ENCODE results near the gene MCTP2.

Gene MCTP2, protein sequence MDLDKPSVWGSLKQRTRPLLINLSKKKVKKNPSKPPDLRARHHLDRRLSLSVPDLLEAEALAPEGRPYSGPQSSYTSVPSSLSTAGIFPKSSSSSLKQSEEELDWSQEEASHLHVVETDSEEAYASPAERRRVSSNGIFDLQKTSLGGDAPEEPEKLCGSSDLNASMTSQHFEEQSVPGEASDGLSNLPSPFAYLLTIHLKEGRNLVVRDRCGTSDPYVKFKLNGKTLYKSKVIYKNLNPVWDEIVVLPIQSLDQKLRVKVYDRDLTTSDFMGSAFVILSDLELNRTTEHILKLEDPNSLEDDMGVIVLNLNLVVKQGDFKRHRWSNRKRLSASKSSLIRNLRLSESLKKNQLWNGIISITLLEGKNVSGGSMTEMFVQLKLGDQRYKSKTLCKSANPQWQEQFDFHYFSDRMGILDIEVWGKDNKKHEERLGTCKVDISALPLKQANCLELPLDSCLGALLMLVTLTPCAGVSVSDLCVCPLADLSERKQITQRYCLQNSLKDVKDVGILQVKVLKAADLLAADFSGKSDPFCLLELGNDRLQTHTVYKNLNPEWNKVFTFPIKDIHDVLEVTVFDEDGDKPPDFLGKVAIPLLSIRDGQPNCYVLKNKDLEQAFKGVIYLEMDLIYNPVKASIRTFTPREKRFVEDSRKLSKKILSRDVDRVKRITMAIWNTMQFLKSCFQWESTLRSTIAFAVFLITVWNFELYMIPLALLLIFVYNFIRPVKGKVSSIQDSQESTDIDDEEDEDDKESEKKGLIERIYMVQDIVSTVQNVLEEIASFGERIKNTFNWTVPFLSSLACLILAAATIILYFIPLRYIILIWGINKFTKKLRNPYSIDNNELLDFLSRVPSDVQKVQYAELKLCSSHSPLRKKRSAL

DNA sequence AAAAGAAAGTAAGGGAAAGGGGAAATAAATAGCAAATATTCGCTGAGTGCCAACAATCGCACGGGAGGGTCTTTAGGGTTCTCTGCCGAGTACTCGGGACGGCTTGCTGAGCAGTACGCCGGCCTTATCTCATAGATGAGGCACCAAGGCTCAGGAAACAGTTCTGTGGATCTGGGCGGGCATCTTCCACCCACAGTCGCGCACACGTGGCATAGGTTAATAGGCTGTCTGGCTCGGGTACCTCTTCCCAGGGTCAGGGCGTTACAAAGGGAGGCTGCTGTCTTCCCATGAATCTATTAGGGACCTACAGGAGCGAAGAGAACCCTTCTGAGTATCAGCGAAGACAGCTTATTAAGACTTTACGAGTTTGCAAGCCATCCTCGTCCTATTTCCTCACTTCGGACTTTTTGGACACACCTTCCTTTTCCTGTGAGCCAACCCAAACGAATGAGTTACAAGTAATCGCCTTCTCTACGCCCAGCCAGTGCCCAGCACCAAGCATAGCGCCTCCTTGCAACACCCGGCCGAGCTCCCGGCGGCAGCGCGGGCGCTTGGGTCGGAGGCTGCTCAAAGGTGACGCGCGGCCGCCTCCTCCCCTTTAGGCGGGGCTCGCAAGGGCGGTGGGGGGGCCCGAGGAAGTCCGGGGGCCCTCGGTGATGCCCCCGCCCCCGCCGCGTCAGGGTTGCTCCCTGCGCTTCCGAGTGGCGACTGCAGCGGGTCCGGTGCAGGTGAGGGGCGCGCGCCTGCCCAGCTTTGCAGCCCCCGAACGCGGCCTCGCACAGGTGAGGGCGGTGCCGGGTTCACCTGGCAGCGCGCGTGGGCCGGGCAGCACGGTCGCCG lies at the start of gene MCTP2:
Gene MCTP2 (plus strand): TSS at position 679 of the 840 bp plus-strand sequence. CDS start 66,705 bp downstream, outside the sequence.
- peak; percentile 79 to 86 for DNase-seq (ENCODE audit: low read depth in 2 of 2)

DNA sequence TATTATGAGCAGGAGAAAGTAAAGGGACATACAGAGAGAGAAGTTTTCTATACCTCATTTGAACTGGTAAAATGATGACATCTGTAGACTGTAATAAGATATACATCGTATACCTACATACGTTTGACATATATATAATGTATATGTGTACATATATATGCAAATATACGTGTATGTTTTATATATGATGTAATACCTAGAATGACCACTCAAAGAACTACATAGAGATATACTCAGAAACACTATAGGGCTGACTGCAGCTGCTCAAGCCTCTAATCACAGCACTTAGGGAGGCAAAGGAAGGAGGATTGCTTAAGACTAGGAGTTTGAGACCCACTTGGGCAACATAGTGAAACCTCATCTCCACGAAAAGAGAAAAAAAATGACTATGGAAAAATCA lies 48.5 kb upstream of the MCTP2 start:
- no peak for DNase-seq (ENCODE audit: low read depth in 2 of 2)

DNA sequence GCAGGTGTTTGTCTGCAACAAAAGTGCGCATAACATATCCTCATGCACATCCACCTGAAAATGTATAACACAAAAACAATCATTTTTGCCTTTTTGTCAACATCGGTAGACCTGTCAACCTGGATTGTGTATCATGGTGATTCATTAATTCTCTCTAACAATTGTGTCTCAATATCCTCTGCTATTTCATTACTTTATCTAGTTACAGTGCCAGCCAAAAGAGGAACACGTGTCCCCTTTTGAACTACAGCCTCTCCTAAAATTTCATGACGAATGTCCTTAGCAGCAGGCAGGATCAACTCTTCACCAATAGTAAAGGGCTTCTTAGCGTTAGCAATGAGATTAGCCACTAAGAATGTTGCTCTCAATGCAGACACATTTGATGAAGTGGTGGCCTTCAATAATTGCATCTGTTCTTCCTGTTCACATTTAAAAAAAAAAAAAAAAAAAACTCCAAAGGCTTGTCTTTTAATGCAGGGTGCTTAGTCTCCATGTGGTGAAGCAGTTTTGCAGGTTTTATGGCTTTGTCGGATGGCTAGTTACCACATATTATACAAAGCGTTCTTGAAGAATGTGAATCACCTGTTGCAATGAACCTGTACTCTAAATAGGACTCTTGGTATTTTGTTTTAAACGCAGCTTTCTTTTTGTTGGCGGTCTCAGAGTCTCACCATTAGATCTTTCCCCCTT lies 45.7 kb upstream of the MCTP2 start:
- no peak for DNase-seq (ENCODE audit: low read depth in 2 of 2)

DNA sequence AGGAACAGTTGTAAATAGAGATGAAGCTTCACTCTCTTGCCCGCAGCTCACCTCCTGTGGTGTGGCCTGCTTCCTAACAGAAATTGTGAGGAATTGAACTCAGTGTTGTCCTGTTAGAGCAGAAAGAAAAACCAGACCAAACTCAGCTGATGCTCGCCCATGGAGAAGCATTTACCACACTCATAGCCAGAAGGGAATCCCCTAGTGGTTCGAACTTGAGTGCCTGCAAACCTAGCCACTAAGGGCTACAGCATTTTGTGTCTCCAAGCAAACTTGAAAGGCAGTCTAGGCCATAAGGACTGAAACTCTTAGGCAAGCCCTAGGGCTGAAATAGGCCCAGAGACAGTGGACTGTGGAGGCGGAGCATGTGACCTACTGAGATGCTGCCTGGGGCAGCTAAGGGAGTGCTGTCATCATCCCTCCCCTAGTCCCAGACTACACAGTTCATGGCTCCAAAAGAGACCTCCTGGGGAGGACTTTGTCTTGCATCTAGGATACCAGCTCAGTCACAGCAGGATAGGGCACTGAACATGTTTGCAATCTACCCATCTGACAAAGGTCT lies 44.5 kb upstream of the MCTP2 start:
- DNase-seq (ENCODE audit: low read depth in 2 of 2) = no peak

DNA sequence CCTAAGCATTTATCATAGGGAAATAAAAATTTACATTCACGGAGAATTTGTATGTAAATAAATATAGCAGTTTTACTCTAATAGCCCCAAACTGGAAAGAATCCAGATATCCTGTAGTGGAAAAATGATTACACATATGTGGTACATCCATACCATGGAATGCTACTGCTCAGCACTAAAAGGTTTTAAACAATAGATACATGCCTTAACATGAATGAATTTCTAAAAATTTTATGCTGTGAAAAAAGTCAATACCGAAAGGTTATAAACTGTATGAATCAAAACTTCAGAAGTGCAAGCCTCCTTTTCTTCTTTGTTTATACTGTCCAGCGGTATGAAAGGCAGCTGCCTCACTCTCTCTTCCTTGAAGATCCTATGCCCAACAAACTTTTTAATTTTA lies 37.5 kb upstream of the MCTP2 start:
- DNase-seq (ENCODE audit: low read depth in 2 of 2) = no peak

DNA sequence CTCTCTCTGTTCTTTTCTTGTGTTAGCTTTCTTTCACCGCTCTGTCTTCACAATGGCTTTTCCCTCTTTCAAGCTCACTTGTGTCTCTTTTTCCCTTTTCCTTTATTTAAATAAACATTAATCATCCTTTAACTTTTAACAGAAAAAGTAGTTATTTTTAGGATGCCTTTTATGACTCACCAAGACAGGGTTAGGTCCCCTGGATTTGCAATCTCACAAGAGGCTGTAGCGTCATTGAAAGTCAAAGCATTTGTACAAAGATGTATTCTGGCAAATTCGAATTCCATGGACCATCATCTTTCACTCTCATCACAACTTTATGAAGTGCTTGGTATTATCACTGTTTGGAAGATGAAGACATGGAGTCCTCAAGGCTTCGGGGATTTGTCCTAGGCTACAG lies 34.8 kb upstream of the MCTP2 start:
- DNase-seq (ENCODE audit: low read depth in 2 of 2) = no peak

DNA sequence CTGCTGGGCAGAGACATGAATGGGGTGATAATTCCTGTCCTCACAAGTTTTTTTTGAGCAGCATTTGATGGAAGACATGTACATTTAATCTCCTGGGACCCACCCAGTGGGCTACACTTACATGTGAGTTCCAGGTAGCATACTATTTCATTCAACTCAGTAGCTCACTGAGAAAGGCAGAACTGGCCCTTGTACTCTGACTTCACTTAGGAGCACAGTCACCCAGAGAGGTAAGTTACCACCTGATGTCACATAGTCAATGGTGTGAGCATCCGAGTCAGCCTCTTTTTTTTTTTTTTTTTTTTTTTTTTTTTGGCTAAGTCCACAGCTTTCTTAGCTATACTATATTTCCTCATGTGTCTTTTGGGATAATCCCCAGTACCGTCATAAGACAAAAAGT lies 32.7 kb upstream of the MCTP2 start:
- no peak for DNase-seq (ENCODE audit: low read depth in 2 of 2)

DNA sequence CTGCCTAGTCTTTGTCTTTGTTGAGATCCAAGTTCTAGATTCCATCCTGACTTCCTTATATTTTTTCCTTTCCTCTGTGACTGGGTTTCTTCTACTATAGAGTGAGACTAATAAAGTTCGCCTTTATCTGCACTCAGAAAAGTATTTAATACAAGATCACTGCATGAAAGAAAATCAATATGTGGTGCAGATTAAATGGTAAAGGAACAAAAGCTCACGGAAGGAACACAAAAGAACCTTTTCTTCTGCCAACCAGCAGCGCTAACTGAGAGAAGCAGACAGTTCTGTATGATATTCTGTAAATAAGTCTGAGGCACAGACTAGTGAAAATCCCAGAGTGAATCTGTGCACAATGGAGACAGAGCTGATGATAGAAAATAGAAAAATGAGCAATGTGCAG lies 31.6 kb upstream of the MCTP2 start:
- no peak for DNase-seq (ENCODE audit: low read depth in 2 of 2)

DNA sequence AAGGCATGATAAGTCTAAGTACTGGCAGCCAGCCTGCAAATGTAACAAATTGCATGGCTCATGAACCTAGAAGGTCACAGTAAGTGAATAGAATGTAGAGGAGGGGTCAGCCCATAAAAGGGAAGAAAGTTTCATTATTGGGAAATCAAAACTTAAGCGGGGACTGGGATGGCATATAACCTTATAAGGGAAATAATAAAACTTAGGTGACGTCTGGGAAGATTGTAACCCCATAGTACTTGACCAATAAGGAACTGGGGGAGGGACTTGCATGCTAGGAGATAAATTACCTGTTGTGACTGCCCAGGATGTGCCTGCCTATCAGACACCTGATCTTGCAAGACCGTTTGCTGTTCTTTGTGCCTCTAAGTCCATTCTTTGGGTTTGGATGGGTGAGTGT lies 28.1 kb upstream of the MCTP2 start:
- no peak for DNase-seq (ENCODE audit: low read depth in 2 of 2)

DNA sequence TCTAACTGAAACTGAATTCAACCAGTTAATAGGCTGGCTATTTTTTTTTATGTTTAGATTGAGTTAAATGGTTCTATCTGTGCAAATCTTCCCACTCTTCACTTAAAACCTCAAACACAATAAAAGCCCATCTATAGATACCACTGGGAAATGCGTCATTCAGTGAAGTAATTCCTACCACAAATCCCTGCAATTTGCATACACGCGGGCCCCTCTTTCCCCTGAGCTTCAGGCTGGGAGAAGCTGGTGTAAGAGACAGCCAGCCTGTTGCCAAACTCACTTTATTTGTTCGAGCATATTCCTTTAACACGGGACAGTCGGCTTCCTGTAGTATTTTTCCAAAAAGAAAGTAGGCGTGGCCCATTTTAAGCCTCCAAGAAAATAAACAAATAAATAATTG lies 26.0 kb upstream of the MCTP2 start:
- no peak for DNase-seq (ENCODE audit: low read depth in 2 of 2)

DNA sequence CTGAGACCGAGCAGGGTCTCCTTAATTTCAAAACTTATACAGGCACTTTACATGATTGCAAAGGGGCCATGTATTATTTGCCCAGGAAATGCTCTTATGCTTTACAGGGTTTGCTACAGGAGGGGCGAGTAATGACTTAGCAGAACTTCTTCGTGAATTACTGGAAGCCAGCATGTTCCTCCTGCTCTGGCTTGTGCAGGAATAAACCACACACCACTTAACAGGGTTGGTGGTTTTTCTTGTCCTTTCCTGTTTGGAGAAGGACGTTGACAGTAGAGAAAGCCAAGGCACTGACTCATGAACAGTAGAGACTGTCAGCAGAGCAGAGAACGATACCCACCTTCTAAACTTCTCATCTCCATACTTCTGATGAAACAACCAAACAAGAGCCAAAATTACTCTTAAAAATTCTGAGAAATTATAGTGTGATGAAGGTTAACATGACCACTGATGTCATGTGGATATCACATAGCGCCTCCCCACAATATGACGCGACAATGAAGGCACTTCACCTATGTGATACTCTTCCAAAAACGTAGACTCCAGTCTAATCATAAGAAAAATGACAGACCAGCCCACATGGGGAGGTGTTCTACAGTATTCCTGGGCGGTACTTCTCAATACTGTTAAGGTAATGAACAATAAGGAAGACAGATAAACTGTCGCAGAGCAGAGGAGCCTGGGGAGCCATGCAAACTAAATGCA lies 24.7 kb upstream of the MCTP2 start:
- peak; percentile 25 to 37 for DNase-seq (ENCODE audit: low read depth in 2 of 2)

DNA sequence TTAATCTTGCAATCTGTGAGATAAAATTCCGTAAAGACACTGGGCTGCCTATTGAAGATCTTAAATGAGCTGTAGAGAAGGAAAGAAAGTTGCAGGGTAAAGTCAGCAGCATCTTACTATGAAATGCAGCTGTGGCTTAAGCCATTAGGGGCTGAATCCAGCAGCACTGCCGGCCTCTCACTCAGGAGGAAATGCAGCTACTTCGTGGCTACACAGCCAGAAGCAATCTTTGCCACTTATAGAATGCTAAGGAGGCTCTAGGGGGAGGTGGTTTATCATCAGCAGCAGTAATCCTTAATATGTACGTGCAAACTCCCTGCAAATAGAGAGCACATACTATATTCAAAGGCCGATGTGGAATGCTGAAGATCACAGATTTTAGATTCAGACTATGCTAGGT lies 19.1 kb upstream of the MCTP2 start:
- DNase-seq (ENCODE audit: low read depth in 2 of 2) = no peak

DNA sequence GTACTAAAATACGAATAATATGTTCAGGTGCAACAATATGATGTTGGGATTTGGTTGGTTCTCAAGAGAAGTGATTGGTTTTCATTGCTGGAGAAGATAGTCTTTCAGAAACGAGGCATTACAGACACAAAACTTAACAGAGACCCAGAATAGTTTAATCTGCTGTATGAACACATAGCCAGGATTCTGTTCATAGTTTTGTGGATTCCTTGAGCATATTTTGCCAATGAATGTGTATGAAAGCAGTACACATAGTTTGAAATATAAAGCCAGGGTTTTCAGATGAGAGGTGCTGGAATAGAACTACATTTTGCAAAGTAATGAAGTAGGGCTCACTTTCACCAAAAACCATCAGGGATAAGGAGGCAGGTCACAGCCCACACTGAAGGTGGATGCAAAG lies 5.7 kb upstream of the MCTP2 start:
- no peak for DNase-seq (ENCODE audit: low read depth in 2 of 2)

DNA sequence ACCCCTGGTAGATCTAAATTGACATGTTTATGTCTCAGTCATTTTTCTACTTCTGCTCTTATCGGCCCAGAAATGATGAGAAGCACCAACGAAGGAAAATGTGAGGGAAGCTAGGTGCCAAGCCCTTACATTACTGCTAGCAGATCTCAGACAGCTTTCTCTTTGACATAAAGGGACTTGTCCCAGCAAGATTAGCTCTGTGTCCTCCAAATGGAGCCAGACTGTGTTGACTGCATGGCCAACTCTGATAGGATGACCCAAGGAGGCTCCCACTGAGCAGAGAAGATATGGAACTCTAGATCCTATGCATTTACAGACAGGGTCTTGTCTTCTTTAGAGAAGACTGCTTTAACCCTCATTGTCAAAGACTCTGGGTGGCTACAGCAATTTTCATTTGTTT lies 2.8 kb upstream of the MCTP2 start:
- no peak for DNase-seq (ENCODE audit: low read depth in 2 of 2)

DNA sequence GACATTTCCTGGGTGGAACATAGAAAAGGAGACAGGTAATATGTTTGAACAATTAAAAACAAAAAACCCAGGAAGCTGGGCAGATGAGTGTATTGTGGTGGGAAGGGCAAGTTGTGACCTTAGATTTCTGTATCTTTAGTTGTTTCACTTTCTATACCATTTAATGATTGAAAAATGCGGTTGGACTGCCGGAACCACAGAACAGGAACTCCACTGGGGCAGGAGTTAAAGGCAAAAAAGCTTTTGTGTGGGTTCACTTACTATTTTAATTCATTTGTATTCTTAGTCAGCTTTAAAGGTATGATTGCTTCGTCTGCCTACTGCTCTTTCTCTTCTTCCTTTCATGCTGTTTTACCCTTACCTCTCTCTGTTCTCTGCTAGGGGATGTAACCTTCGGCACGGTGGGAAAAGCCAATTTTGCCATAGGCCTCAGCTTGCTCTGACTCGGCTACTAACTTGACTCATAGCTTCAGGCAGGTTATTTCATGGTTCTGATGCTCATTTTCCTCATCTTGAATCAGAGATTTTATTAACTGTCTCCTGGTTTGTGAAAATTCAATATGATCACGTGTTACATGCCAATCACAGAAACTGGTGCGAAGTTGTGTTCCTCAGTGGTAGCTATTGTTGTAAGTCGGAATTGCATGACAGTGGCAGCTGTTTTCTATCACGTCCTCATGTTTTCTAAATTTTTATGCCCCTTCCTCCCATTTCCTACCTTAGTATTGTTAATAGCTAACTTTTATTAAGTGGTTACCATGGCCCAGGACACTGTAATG lies 1.6 kb upstream of the MCTP2 start:
- DNase-seq (ENCODE audit: low read depth in 2 of 2) = peak in 1 of 2 donors; percentile 26

DNA sequence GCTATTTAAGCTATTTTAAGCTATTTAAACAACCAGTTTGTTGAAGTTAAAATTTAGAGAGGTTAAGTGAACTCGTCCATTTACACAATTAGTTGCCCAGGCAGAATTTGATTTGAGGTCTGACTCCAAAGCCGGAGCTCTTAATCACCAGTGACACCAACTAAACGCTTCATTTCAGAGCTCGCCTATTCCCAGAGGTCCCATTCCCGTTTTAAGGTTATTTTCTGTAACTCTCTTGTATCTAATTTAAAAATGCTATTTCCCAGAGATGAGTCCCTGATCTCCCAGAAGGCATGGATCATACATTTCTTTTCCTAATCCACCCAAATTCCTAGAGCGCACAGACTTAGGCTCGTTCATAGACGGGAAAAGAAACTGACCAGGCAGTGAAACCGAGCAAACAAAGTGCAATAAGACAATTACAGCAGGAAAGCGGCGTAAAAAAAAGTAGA lies 904 bp upstream of the MCTP2 start:
- no peak for DNase-seq (ENCODE audit: low read depth in 2 of 2)

DNA sequence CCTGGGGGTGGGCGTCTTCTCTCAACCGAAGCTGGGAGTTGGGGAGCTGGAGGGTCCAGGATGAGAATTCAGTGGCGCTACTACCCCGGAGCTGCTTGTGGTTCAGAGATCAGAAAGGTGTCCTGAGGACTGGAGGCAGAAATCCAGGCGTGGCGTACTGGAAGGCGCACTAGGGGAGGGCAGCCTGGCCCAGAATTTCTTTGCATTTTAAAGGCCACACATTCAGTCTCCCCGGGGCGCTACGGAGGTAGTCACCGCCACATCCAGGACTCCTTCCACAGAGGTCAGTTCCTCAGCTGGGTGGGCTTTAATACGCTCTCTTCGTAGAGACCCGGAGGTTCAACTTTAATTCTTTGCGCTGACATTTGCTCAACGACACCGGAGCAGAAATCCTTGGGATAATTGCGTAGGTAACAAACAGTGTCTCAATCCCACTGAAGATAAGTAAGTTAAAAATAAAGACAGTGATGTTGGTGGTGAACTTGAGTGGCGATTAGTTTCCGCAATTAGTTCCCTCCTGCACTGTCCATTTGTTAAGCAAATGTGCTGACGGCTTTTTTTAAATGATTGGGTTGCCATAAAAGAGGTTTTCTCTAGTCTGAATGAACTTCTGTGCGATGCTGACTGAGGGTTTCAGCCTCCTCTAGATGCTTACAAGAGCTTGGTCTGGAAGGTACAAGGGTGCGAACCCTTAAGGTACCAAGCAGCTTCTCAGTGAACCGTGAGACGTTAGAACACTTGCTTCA lies 535 bp downstream of the MCTP2 start:
- no peak for DNase-seq (ENCODE audit: low read depth in 2 of 2)

DNA sequence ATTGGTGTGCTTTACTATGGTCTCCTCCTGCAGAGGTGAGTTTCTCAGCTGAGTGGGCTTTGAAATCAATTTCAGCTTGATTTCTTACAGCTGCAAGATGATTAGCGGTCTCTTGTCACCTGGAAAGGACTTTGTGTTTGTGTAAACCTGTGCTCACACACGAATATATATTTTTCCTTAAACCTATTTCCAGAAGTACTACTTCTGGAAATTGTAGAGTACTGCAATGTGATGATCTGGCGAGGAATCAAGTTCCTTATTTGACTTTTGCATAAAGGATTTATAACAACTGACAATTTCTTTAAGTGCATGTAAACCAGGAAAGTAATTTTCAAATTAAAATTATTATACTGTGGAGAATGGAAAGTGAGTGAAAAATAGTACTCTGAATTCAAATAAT lies 2.1 kb downstream of the MCTP2 start:
- DNase-seq (ENCODE audit: low read depth in 2 of 2) = no peak

DNA sequence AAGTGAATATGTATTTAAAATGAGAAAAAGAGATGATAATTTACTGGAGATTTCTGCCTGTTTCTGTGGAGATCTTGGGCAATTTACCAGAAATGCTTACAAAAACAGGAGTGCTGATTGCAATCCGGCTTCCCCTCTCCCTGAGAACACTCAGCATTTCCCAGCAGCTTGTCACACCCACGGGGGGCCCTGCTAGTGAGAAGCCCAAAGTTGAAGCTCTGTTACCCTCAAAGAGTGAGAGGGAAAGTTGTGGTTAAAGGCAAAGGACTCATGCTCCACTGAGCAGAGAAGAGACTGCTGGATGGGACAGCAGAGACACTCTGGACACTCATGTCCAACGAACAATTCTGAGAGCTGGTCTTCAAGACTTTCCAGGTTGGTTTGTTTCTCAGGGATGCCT lies 2.9 kb downstream of the MCTP2 start:
- DNase-seq (ENCODE audit: low read depth in 2 of 2) = peak; percentile 36 to 60

Measured in stimulated activated CD8-positive, alpha-beta memory T cell treated with anti-CD3 and anti-CD28 coated beads, Interleukin-2, amount 100 ng/mL, for 48 hours (primary cell).